Fibroblast of lung (primary cell): ENCODE results near the gene MROH2A.

ENCODE experiments used
- CTCF ChIP-seq, 2 donors: IDR thresholded peaks in 1 of 2; conservative IDR thresholded peaks in 1 of 2; 1 replicate in 1 of 2; 2 replicates in 1 of 2; pipeline ENCODE4 v1.5.1; 2011 to 2012; ENCODE audit warnings: low read length in 2 of 2, control low read depth in 1 of 2, inconsistent platforms in 1 of 2, low read depth in 1 of 2, mild to moderate bottlenecking in 1 of 2
- EZH2 ChIP-seq: IDR thresholded peaks from 2 replicates; pipeline ENCODE4 v1.5.1; 2012; ENCODE audit warnings: low read length, control low read depth, mild to moderate bottlenecking; ENCODE audit errors: missing control alignments

- TF ChIP-seq CTCF (conservative IDR thresholded peaks at IDR 0.05 in 1 of 2, IDR thresholded peaks at IDR 0.05 in 1 of 2; ENCODE audit: low read depth in 1 of 2, low read length in 2 of 2), result no peak
- no peak for TF ChIP-seq EZH2
Measured at GRCh38 chr2:233835230-233836186, 57.4 kb downstream of the MROH2A start.
